Breast epithelium (tissue), 4 donors: ENCODE results near the gene TMEM217. TPM values are rescaled to one million over a fixed set of nuclear protein-coding genes. Genes with fewer than 3 reads are reported as not detected.
"Not testable (repeated sequence)": the region's sequence is repeated elsewhere in the genome, so short reads cannot be mapped to it uniquely, and the experiment has no call there.

Source experiments
- DNase-seq, 2 donors: peaks; one replicate each; pipeline ENCODE4 v3.0.0-alpha.2; 2019; ENCODE audit warnings: low spot score in 2 of 2
- H3K27ac ChIP-seq, 2 donors: fragments of 200-600 bp; sonication (generic) in 1 of 2; one replicate each; pipeline ENCODE4 v1.5.1; 2016 to 2019; ENCODE audit warnings: mild to moderate bottlenecking in 1 of 2
- H3K27me3 ChIP-seq, 2 donors: fragments of 200-600 bp; sonication (generic) in 1 of 2; one replicate each; pipeline versions ENCODE4 v1.5.1 to v1.6.0; 2017 to 2019; ENCODE audit warnings: control low read depth in 1 of 2, mild to moderate bottlenecking in 1 of 2
- H3K36me3 ChIP-seq: fragments of 200-600 bp; one replicate; pipeline ENCODE4 v1.5.1; 2019
- H3K4me1 ChIP-seq, 2 donors: fragments of 200-600 bp; sonication (generic); one replicate each; pipeline ENCODE4 v1.5.1; 2016 to 2019; ENCODE audit warnings: control low read depth in 1 of 2
- H3K4me3 ChIP-seq, 3 donors: fragments of 200-600 bp; sonication (generic); 1 replicate in 2 of 3; 2 replicates in 1 of 3; pipeline ENCODE4 v1.5.1; 2016 to 2019; ENCODE audit warnings: mild to moderate bottlenecking in 3 of 3, moderate library complexity in 2 of 3
- H3K9me3 ChIP-seq, 2 donors: fragments of 200-600 bp; sonication (generic) in 1 of 2; one replicate each; pipeline ENCODE4 v1.5.1; 2016 to 2019; ENCODE audit warnings: control low read depth in 1 of 2
- CTCF ChIP-seq, 3 donors: fragments of 450-650 bp; IDR thresholded peaks; one replicate each; pipeline ENCODE4 v1.5.1; 2016 to 2017; ENCODE audit warnings: antibody characterized with exemption in 3 of 3, mild to moderate bottlenecking in 3 of 3, moderate library complexity in 3 of 3
- POLR2A ChIP-seq: fragments of 450-650 bp; IDR thresholded peaks from one replicate; pipeline ENCODE4 v1.6.1; 2016; ENCODE audit warnings: antibody characterized with exemption, mild to moderate bottlenecking, moderate library complexity
- POLR2AphosphoS5 ChIP-seq, 3 donors: sonication (generic); formaldehyde crosslinking; IDR thresholded peaks; one replicate each; pipeline ENCODE4 v1.6.1; 2017; ENCODE audit warnings: antibody characterized with exemption in 3 of 3
- intact Hi-C: fragments of 100-400 bp; cut with DNase I; formaldehyde crosslinking; loops from one replicate; pipeline ENCODE4 v1.15.1; 2023; ENCODE audit warnings: low total_unique reads
- total RNA-seq, 3 donors: library from RNA; depleted of rRNA; stranded (reverse); fragments of >200 nt; gene quantifications; one replicate each; pipeline ENCODE4 v1.1.0, GENCODE V29; 2016

TMEM217 gene
- 1 to 10 TPM in 1 of 3 donors, under 1 TPM in 1, not detected in 1; 0.66 to 1.0 TPM for total RNA-seq

- peak within 1 kb of the TSS; percentile 91 to 93 for H3K27ac ChIP-seq
- TF ChIP-seq POLR2AphosphoS5 (IDR thresholded peaks at IDR 0.05) (peak; percentile 58 to 82 (median 62)), CTCF (IDR thresholded peaks at IDR 0.05) (no peak), POLR2A (peak; percentile 40)
- peak within 1 kb of the TSS; percentile 70 to 93 (median 84) for H3K4me3 ChIP-seq
- H3K4me1 ChIP-seq: peaks cover 0 to 4% of the 10 kb centered on the region in 2 donors
- intact Hi-C loops: no loop called here
- DNase-seq: peak; percentile 98 to 99
- H3K36me3 ChIP-seq: no peaks in the 10 kb centered on the region
- H3K27me3 ChIP-seq: no peaks in the 10 kb centered on the region
- H3K9me3 ChIP-seq: no peaks in the 10 kb centered on the region
Measured at GRCh38 chr6:37257634-37258404, at the start of gene TMEM217, which contains the start of gene TBC1D22B. TMEM217 (minus strand) TSS chr6:37258144; CDS start chr6:37219030, 39,114 bp downstream. TBC1D22B (plus strand) TSS chr6:37257772; CDS start chr6:37257918, 146 bp downstream.

GRCh38 chr6:37307484-37307883, 49.5 kb upstream of the TMEM217 start:
- H3K9me3 ChIP-seq, H3K4me3 ChIP-seq, H3K36me3 ChIP-seq, DNase-seq, H3K27me3 ChIP-seq, intact Hi-C loops, H3K4me1 ChIP-seq: not testable (repeated sequence)
- H3K27ac ChIP-seq: peak overlapping the region; percentile 45 to 59

GRCh38 chr6:37306624-37307222, 48.8 kb upstream of the TMEM217 start:
- H3K4me1 ChIP-seq: no peaks in the 10 kb centered on the region
- no peaks in the 10 kb centered on the region for H3K9me3 ChIP-seq
- DNase-seq: no peak
- no peaks in the 10 kb centered on the region for H3K27me3 ChIP-seq
- TF ChIP-seq CTCF (IDR thresholded peaks at IDR 0.05) (no peak), POLR2AphosphoS5 (IDR thresholded peaks at IDR 0.05) (no peak), POLR2A (no peak)
- H3K4me3 ChIP-seq: no peak overlapping the region
- no peak overlapping the region for H3K27ac ChIP-seq
- intact Hi-C loops: no loop called here
- H3K36me3 ChIP-seq: no peaks in the 10 kb centered on the region

GRCh38 chr6:37305841-37306425, 48.0 kb upstream of the TMEM217 start:
- no peak overlapping the region for H3K27ac ChIP-seq
- intact Hi-C loops: no loop called here
- no peaks in the 10 kb centered on the region for H3K4me1 ChIP-seq
- H3K36me3 ChIP-seq: no peaks in the 10 kb centered on the region
- H3K9me3 ChIP-seq: no peaks in the 10 kb centered on the region
- H3K27me3 ChIP-seq: no peaks in the 10 kb centered on the region
- DNase-seq: no peak
- H3K4me3 ChIP-seq: no peak overlapping the region
- TF ChIP-seq POLR2A: no peak
- no peak for TF ChIP-seq POLR2AphosphoS5 (IDR thresholded peaks at IDR 0.05)
- TF ChIP-seq CTCF (IDR thresholded peaks at IDR 0.05): no peak

GRCh38 chr6:37304766-37305165, 46.8 kb upstream of the TMEM217 start:
- no peak for DNase-seq
- Histone ChIP-seq H3K27ac (no peak overlapping the region), H3K4me1 (no peaks in the 10 kb centered on the region), H3K9me3 (no peaks in the 10 kb centered on the region), H3K4me3 (no peak overlapping the region), H3K36me3 (no peaks in the 10 kb centered on the region), H3K27me3 (no peaks in the 10 kb centered on the region)
- intact Hi-C loops: no loop called here
- TF ChIP-seq CTCF (IDR thresholded peaks at IDR 0.05) (no peak), POLR2AphosphoS5 (IDR thresholded peaks at IDR 0.05) (no peak), POLR2A (no peak)
